GM12864 (cell line): Measurements from ENCODE around the gene DNAJC25.

Source experiments
- DNase-seq: peaks from one replicate; pipeline ENCODE4 v3.0.0-alpha.2; 2011; ENCODE audit warnings: low read depth
- H3K4me3 ChIP-seq: 2 replicates; pipeline ENCODE4 v1.5.1; 2011; ENCODE audit warnings: mild to moderate bottlenecking, low read depth, low read length, control low read depth
- TF ChIP-seq, protein P1 (sequence below): IDR thresholded peaks from 2 replicates; pipeline ENCODE4 v1.5.1; 2011; ENCODE audit warnings: low read depth, mild to moderate bottlenecking, moderate library complexity, low read length, control low read depth, inconsistent platforms; ENCODE audit errors: missing control alignments

DNAJC25 gene

DNA sequence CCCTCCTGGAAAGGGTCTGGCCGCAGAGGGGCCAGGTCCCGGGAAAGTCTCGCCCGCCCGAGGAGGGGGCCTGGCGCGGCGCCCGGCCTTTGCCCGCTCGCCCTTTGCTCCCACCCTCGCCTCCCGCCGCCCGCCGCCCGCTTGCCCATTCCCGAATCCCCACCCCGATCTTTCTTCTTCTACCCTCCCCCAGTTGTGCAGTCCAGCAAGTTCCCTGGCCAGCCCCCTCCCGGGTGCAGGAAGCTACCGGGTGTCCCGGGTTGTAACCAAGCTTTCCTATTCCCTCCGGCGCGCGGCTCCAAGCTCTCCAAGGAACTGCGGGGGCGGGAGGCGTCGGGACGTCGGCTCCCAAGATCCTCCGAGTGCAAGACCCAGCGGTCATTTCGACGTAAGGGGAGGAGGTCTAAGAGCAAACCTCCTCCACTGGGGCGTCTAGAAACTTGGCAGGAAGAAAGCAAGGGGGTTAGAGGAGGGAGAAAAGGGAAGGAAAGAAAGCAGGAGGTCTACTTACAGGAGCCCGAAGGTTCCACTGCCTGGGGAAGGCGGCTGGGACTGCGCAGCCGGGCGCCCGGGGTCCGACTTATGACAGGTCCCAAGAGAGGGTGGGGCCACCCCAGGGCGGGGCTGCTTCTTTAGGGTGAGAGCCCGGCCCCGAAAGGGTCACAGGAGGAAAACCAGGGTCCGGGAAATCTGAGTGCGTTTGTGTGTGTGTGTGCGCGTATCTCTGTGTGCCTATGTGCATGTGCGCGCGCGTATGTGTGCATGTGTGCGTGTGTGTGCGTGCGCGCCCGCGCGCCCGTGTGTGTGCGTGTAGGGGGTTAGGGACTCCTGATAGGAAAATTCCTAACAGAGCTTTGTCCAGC is 31.8 kb upstream of the DNAJC25 start, which contains the start of gene PTGR1:
Gene PTGR1, minus strand, starts transcription at position 556 of the 863 bp plus-strand sequence. CDS start 2,225 bp downstream, outside the sequence.
- TF ChIP-seq, protein P1, sequence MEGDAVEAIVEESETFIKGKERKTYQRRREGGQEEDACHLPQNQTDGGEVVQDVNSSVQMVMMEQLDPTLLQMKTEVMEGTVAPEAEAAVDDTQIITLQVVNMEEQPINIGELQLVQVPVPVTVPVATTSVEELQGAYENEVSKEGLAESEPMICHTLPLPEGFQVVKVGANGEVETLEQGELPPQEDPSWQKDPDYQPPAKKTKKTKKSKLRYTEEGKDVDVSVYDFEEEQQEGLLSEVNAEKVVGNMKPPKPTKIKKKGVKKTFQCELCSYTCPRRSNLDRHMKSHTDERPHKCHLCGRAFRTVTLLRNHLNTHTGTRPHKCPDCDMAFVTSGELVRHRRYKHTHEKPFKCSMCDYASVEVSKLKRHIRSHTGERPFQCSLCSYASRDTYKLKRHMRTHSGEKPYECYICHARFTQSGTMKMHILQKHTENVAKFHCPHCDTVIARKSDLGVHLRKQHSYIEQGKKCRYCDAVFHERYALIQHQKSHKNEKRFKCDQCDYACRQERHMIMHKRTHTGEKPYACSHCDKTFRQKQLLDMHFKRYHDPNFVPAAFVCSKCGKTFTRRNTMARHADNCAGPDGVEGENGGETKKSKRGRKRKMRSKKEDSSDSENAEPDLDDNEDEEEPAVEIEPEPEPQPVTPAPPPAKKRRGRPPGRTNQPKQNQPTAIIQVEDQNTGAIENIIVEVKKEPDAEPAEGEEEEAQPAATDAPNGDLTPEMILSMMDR: no peak
- H3K4me3 ChIP-seq: peak within 1 kb of the TSS; percentile 61
- DNase-seq: no peak

DNA sequence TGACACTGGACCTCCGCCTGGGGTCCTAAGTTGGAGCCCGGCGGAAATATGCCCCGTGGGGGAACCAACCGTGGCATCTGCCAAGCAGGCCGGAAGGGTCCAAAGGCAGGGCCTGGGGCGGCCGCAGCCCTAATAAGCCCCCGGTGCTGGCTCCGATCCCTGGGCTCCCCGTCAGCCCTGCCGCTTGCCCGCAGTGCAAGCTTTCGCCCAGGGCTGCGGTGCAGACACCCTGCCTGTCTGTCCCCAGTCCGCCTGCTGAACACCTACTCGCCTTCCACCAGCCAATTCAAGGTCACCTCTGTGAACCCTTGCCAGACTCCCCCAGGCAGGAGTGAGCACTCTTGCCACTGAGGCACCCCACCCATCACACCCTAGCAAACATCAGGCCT is 31.2 kb upstream of the DNAJC25 start:
- DNase-seq: no peak
- TF ChIP-seq, protein P1: no peak
- no peak overlapping the region for H3K4me3 ChIP-seq

DNA sequence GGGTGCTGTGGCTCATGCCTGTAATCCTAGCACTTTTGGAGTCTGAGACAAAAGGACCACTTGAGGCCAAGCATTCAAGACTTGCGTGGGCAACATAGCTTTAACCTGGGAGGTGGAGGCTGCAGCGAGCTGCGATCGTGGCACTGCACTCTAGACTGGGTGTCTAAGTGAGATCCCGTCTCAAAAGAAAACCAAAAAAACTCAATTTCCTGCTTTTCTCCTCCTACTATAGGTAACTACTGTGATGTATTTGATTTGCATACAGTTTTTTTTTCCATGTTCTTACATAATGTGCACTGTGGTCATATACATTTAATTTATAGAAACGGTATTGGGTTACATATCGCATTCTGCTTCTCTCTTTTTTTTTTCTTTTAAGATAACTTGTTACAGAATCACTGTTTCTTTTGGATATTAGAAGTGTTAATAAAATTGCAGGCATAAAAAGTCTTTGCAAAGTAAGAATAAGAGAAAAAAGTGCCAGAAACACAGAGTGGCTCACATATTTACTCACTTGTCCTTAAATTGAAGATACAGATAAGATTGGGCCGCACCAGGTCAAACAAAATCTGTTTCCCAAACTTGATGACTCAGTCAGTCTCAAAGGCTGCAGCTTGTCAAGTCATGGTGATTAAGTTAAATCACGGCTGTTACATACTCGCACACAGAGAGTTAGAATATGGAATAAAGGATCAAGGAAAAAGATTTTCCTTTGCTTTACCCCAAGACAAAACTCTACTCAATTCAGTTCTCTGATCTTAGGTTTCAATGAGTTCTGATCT is 29.7 kb upstream of the DNAJC25 start:
- TF ChIP-seq, protein P1: no peak
- H3K4me3 ChIP-seq: no peak overlapping the region
- no peak for DNase-seq

DNA sequence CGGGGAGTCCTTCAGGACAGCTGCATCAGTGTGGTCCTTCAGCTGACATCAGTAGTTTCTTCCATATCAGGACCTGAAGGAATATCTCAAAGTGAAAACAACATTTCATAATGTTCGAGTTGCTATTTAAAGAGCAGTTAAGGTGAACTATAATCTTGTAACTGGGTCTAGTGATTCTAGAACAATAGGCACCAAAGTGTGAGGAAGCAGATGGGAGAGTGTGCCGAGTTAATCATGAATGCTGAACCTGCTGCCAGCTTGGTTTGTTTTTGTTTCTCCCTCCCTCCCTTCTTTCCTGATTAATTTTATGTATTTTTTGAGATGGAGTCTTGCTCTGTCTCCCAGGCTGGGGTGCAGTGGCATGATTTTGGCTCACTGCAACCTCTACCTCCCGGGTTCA is 28.1 kb upstream of the DNAJC25 start:
- H3K4me3 ChIP-seq: no peak overlapping the region
- DNase-seq: no peak
- TF ChIP-seq, protein P1: no peak

DNA sequence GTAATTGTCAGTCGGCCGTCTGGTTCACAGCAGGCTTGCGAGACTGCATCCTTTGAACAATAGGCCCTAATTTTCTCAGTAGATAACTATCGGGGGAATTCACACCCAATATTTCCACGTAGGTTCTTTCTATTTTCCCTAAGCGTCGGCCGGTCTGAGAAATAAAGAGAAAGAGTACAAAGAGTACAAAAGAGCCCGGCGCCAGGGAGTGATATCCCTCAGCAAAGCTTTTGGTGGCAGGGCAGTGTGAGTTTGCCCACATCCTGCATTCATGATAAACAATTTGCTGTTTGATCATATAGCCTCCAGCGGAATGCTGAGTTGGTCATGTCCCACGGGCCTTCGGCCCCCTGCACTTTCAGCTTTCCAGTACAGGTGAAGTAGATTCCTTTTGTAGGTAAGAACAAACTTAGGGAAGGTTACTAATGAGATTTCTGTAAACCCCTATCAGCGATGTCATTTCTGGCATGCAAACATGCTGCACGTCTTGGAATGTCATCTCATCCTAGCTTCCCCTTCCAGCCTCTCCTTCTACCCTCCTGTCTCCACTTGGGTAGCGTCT is 27.0 kb upstream of the DNAJC25 start:
- DNase-seq: no peak
- no peak overlapping the region for H3K4me3 ChIP-seq
- TF ChIP-seq, protein P1: no peak

DNA sequence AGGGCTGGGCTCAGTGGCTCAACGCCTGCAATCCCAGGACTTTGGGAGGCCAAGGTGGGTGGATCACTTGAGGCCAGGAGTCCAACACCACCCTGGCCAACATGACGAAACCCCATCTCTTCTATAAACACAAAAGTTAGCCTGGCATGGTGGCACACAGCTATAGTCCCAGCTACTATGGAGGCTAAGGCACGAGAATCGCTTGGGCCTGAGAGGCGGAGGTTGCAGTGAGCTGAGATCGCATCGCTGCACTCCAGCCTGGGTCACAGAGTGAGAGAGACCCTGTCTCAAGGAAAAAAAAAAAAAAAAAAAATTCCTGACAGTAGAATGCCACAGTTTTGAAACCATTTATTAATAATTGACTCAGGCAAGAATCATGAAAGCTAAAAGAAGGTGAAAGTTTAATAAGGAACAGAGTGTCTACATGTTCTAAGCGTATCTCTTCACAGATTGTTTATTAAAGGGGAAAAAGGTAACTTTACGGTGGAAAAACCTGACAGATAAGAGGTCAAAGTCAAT is 26.0 kb upstream of the DNAJC25 start:
- TF ChIP-seq, protein P1: no peak
- H3K4me3 ChIP-seq: no peak overlapping the region
- DNase-seq: no peak
